Endothelial cell of umbilical vein (primary cell): ENCODE data around the gene RAB27B.

Experiments used
- EZH2 ChIP-seq: IDR thresholded peaks from 2 replicates; pipeline ENCODE4 v1.6.1; 2012; ENCODE audit warnings: borderline replicate concordance, low read depth, mild to moderate bottlenecking, moderate library complexity, low read length, inconsistent platforms; ENCODE audit not compliant: severe bottlenecking
- MYC ChIP-seq: IDR thresholded peaks from one replicate; pipeline ENCODE4 v1.6.1; 2011; ENCODE audit warnings: mild to moderate bottlenecking, low read depth, low read length
- POLR2A ChIP-seq: IDR thresholded peaks from 2 replicates; pipeline ENCODE4 v1.6.1; 2012; ENCODE audit warnings: low read depth, mild to moderate bottlenecking, control low read depth, low read length
- TF ChIP-seq, protein P1 (sequence below), 2 donors: IDR thresholded peaks; 1 replicate in 1 of 2; 2 replicates in 1 of 2; pipeline ENCODE4 v1.5.1; 2011; ENCODE audit warnings: low read length in 2 of 2, mild to moderate bottlenecking in 2 of 2, moderate library complexity in 2 of 2, control low read depth in 1 of 2, inconsistent platforms in 1 of 2, low read depth in 1 of 2; ENCODE audit not compliant: insufficient read depth in 1 of 2; ENCODE audit errors: extremely low read depth in 1 of 2
- TF ChIP-seq, protein P2 (sequence below): IDR thresholded peaks from 2 replicates; pipeline ENCODE4 v1.6.1; 2011; ENCODE audit not compliant: insufficient read depth, insufficient read length

DNA sequence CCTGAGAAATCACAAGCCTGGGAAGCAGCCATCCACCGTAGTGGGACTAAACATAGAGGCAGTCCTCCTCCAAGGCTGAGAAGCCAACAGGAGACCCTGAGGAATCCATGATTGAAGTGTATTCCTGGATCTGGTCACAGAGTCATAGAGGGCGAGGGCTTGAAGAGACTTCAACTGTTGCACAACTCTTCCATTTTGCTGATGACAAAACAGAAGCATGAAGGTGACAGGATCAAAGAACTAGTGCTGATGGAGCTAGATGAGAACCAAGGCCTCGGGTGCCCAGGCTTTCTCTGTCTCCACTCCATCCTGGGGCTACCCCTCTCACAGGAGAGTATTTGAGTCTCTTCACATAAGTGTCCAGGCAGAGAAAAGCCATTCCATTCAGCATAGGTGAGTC is 30.1 kb upstream of the RAB27B start:
- TF ChIP-seq, protein P1, sequence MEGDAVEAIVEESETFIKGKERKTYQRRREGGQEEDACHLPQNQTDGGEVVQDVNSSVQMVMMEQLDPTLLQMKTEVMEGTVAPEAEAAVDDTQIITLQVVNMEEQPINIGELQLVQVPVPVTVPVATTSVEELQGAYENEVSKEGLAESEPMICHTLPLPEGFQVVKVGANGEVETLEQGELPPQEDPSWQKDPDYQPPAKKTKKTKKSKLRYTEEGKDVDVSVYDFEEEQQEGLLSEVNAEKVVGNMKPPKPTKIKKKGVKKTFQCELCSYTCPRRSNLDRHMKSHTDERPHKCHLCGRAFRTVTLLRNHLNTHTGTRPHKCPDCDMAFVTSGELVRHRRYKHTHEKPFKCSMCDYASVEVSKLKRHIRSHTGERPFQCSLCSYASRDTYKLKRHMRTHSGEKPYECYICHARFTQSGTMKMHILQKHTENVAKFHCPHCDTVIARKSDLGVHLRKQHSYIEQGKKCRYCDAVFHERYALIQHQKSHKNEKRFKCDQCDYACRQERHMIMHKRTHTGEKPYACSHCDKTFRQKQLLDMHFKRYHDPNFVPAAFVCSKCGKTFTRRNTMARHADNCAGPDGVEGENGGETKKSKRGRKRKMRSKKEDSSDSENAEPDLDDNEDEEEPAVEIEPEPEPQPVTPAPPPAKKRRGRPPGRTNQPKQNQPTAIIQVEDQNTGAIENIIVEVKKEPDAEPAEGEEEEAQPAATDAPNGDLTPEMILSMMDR (IDR thresholded peaks at IDR 0.05; ENCODE audit: extremely low read depth in 1 of 2, insufficient read depth in 1 of 2, low read depth in 1 of 2, low read length in 2 of 2) = no peak
- TF ChIP-seq, protein P2, sequence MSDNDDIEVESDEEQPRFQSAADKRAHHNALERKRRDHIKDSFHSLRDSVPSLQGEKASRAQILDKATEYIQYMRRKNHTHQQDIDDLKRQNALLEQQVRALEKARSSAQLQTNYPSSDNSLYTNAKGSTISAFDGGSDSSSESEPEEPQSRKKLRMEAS = no peak
- TF ChIP-seq POLR2A (no peak), MYC (no peak), EZH2 (no peak)
